DND-41 (cell line): ENCODE results near the gene ABITRAM.
"Not testable (repeated sequence)": the region's sequence is repeated elsewhere in the genome, so short reads cannot be mapped to it uniquely, and the experiment has no call there.

Experiments used
- ATAC-seq: fragments of 200-7000 bp; cut with Tn5 transposase; 3 replicates; pipeline ENCODE4 v1.9.1; 2021; ENCODE audit warnings: low read depth; ENCODE audit not compliant: insufficient read depth
- DNase-seq: peaks from one replicate; pipeline ENCODE4 v3.0.0-alpha.2; 2020
- H2AFZ ChIP-seq: 2 replicates; pipeline ENCODE4 v1.6.0; 2012; ENCODE audit warnings: low read depth, low read length
- H3K27ac ChIP-seq: 2 replicates; pipeline ENCODE4 v1.5.1; 2012; ENCODE audit warnings: low read length, inconsistent platforms
- H3K27me3 ChIP-seq: fragments of 200-600 bp; sonication (generic); 2 replicates; pipeline ENCODE4 v1.6.0; 2012; ENCODE audit warnings: low read length, mild to moderate bottlenecking, inconsistent platforms; ENCODE audit not compliant: insufficient read depth, poor library complexity
- H3K36me3 ChIP-seq: 2 replicates; pipeline ENCODE4 v1.5.1; 2012; ENCODE audit warnings: low read length, inconsistent platforms; ENCODE audit not compliant: insufficient read depth
- H3K4me1 ChIP-seq: 2 replicates; pipeline ENCODE4 v1.5.1; 2012; ENCODE audit warnings: mild to moderate bottlenecking, low read length; ENCODE audit not compliant: insufficient read depth
- H3K4me2 ChIP-seq: 2 replicates; pipeline ENCODE4 v1.6.0; 2012; ENCODE audit warnings: mild to moderate bottlenecking, moderate library complexity, low read length, inconsistent platforms; ENCODE audit not compliant: insufficient read depth
- H3K4me3 ChIP-seq, 2 experiments: fragments of 200-600 bp in 1 of 2; shearing (Covaris generic) in 1 of 2; 2 replicates each; pipeline ENCODE4 v1.5.1; 2012 to 2016; ENCODE audit warnings: inconsistent platforms in 2 of 2, low read length in 2 of 2, mild to moderate bottlenecking in 2 of 2, low read depth in 1 of 2, moderate library complexity in 1 of 2
- H3K79me2 ChIP-seq: 2 replicates; pipeline ENCODE4 v1.6.0; 2012; ENCODE audit warnings: low read length, inconsistent platforms; ENCODE audit not compliant: insufficient read depth
- H3K9ac ChIP-seq: 2 replicates; pipeline ENCODE4 v1.6.0; 2012; ENCODE audit warnings: low read depth, mild to moderate bottlenecking, inconsistent platforms, low read length, moderate library complexity
- H3K9me3 ChIP-seq: 2 replicates; pipeline ENCODE4 v1.5.1; 2012; ENCODE audit warnings: low read length, moderate library complexity, mild to moderate bottlenecking, inconsistent platforms; ENCODE audit not compliant: insufficient read depth, severe bottlenecking
- H4K20me1 ChIP-seq: 2 replicates; pipeline ENCODE4 v1.6.0; 2012; ENCODE audit warnings: low read length; ENCODE audit not compliant: insufficient read depth
- CTCF ChIP-seq: IDR thresholded peaks from 2 replicates; pipeline ENCODE4 v1.5.1; 2012; ENCODE audit warnings: borderline replicate concordance, low read length, moderate library complexity, mild to moderate bottlenecking; ENCODE audit not compliant: poor library complexity, severe bottlenecking; ENCODE audit errors: extremely low read depth
- EZH2 ChIP-seq: IDR thresholded peaks from 3 replicates; pipeline ENCODE4 v1.6.1; 2012; ENCODE audit warnings: borderline replicate concordance, low read depth, mild to moderate bottlenecking, moderate library complexity, low read length, inconsistent platforms; ENCODE audit not compliant: severe bottlenecking

The ABITRAM gene

DNA sequence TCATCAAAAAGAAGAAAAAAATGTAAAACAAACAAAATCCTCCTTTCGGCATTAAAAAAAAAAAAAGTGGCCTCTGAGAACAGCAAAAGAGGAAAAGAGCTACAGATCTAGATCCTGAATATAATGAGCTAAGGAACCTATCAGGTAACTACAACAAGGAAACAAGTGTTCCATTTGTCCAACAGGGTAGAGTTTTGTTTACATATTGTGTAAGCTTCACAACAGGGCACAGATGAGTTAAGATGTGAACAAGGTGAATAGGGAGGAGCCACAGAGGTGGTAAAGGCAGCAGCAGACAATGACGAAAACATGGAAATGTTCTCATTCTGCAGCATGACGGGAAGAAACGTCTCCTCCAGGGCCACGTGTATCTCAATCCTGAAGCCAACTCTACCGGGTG lies 14.7 kb upstream of the ABITRAM start:
- H3K79me2 ChIP-seq = no peaks in the 10 kb centered on the region
- no peaks in the 10 kb centered on the region for H4K20me1 ChIP-seq
- no peak overlapping the region for H3K9ac ChIP-seq
- no peaks in the 10 kb centered on the region for H3K9me3 ChIP-seq
- DNase-seq (no peak), ATAC-seq (no peak)
- TF ChIP-seq EZH2 (no peak), CTCF (no peak)
- H3K4me2 ChIP-seq = no peak overlapping the region
- H3K4me3 ChIP-seq = no peak overlapping the region
- no peak overlapping the region for H2AFZ ChIP-seq
- no peak overlapping the region for H3K27ac ChIP-seq
- H3K4me1 ChIP-seq = no peaks in the 10 kb centered on the region
- H3K36me3 ChIP-seq = peaks cover 58% of the 10 kb centered on the region
- H3K27me3 ChIP-seq = no peaks in the 10 kb centered on the region

GRCh38 chr9:108920401-108920800 lies 13.8 kb upstream of the ABITRAM start:
- DNase-seq, H3K9me3 ChIP-seq, H3K9ac ChIP-seq, H3K79me2 ChIP-seq, H4K20me1 ChIP-seq, H3K27me3 ChIP-seq, H2AFZ ChIP-seq, H3K4me1 ChIP-seq, ATAC-seq, H3K4me2 ChIP-seq, H3K27ac ChIP-seq, H3K4me3 ChIP-seq: not testable (repeated sequence)
- H3K36me3 ChIP-seq = peaks cover 58% of the 10 kb centered on the region

GRCh38 chr9:108921200-108921599 lies 13.0 kb upstream of the ABITRAM start:
- DNase-seq (no peak), ATAC-seq (no peak)
- peaks cover 58% of the 10 kb centered on the region for H3K36me3 ChIP-seq
- no peaks in the 10 kb centered on the region for H3K4me1 ChIP-seq
- H4K20me1 ChIP-seq = no peaks in the 10 kb centered on the region
- TF ChIP-seq CTCF = no peak
- TF ChIP-seq EZH2 = no peak
- no peaks in the 10 kb centered on the region for H3K27me3 ChIP-seq
- no peaks in the 10 kb centered on the region for H3K79me2 ChIP-seq
- H2AFZ ChIP-seq = no peak overlapping the region
- no peaks in the 10 kb centered on the region for H3K9me3 ChIP-seq
- no peak overlapping the region for H3K4me3 ChIP-seq
- H3K9ac ChIP-seq = no peak overlapping the region
- H3K4me2 ChIP-seq = no peak overlapping the region
- H3K27ac ChIP-seq = no peak overlapping the region

DNA sequence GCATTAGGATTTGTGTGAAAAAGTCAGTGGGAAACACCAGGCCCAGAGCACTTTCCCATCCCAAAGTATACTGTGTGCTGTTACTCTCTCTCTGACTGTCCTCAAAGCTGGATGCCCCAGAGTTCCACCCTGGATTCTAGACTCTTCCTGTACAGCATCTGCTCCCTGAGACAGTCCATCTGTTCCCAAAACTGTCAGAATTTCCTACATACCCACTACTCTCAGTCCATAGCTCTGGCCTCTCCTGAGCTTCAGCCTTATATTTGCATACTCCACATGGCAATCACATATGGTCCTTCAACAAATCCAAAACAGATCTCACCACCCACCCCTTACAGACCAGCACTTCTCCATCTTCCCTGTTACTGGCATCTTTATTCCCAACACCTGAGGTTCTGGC lies 9.7 kb upstream of the ABITRAM start:
- no peaks in the 10 kb centered on the region for H3K9me3 ChIP-seq
- no peak for DNase-seq
- H4K20me1 ChIP-seq = no peaks in the 10 kb centered on the region
- H3K4me3 ChIP-seq = no peak overlapping the region
- H3K4me1 ChIP-seq = no peaks in the 10 kb centered on the region
- ATAC-seq = no peak
- peaks cover 72% of the 10 kb centered on the region for H3K36me3 ChIP-seq
- H3K9ac ChIP-seq = no peak overlapping the region
- no peaks in the 10 kb centered on the region for H3K27me3 ChIP-seq
- no peak overlapping the region for H3K27ac ChIP-seq
- no peak overlapping the region for H3K4me2 ChIP-seq
- H2AFZ ChIP-seq = no peak overlapping the region
- H3K79me2 ChIP-seq = no peaks in the 10 kb centered on the region
- TF ChIP-seq EZH2 = no peak
- no peak for TF ChIP-seq CTCF
